Measurements from ENCODE around the gene BBS9.

Gene BBS9

GRCh38 chr7:33563651-33564050 is 434.3 kb downstream of the BBS9 start:
- no peak for DNase-seq

- DNase-seq, result no peak
Observed at GRCh38 chr7:33578166-33578565, 448.8 kb downstream of the BBS9 start.

GRCh38 chr7:33578881-33579672 is 449.7 kb downstream of the BBS9 start:
- DNase-seq, result no peak

GRCh38 chr7:33579673-33579960 is 450.3 kb downstream of the BBS9 start:
- no peak for DNase-seq

- no peak for DNase-seq
Observed at GRCh38 chr7:33581236-33581635, 451.9 kb downstream of the BBS9 start.

- no peak for DNase-seq
Observed at GRCh38 chr7:33582104-33582503, 452.7 kb downstream of the BBS9 start.

- DNase-seq, result no peak
Observed at GRCh38 chr7:33582533-33582932, 453.2 kb downstream of the BBS9 start.

GRCh38 chr7:33589911-33590310 is 460.5 kb downstream of the BBS9 start:
- DNase-seq, result no peak

GRCh38 chr7:33590916-33591315 is 461.6 kb downstream of the BBS9 start:
- DNase-seq, result no peak

GRCh38 chr7:33591490-33591889 is 462.1 kb downstream of the BBS9 start:
- no peak for DNase-seq

GRCh38 chr7:33592718-33593117 is 463.4 kb downstream of the BBS9 start:
- no peak for DNase-seq

- no peak for DNase-seq
Observed at GRCh38 chr7:33593611-33594010, 464.2 kb downstream of the BBS9 start.

GRCh38 chr7:33596686-33597085 is 467.3 kb downstream of the BBS9 start:
- no peak for DNase-seq

GRCh38 chr7:33597181-33597580 is 467.8 kb downstream of the BBS9 start:
- no peak for DNase-seq

GRCh38 chr7:33601101-33601500 is 471.7 kb downstream of the BBS9 start:
- no peak for DNase-seq

GRCh38 chr7:33601884-33602283 is 472.5 kb downstream of the BBS9 start:
- DNase-seq, result no peak

- no peak for DNase-seq
Observed at GRCh38 chr7:33604056-33604455, 474.7 kb downstream of the BBS9 start.

- no peak for DNase-seq
Observed at GRCh38 chr7:33610918-33611317, 481.6 kb downstream of the BBS9 start.

GRCh38 chr7:33612442-33612841 is 483.1 kb downstream of the BBS9 start:
- DNase-seq, result no peak

- no peak for DNase-seq
Observed at GRCh38 chr7:33614357-33615117, 485.2 kb downstream of the BBS9 start.

- no peak for DNase-seq
Observed at GRCh38 chr7:33616752-33617151, 487.4 kb downstream of the BBS9 start.

GRCh38 chr7:33619264-33619663 is 489.9 kb downstream of the BBS9 start:
- DNase-seq, result no peak

GRCh38 chr7:33623267-33623666 is 493.9 kb downstream of the BBS9 start:
- DNase-seq, result no peak

GRCh38 chr7:33624215-33624614 is 494.9 kb downstream of the BBS9 start:
- no peak for DNase-seq

- no peak for DNase-seq
Observed at GRCh38 chr7:33626869-33627268, 497.5 kb downstream of the BBS9 start.
